Islet precursor cell (in vitro differentiated cells): ENCODE results near the gene HDAC5.
"Not testable (repeated sequence)": the region's sequence is repeated elsewhere in the genome, so short reads cannot be mapped to it uniquely, and the experiment has no call there.

ENCODE experiments used
- DNase-seq: peaks from one replicate; pipeline ENCODE4 v3.0.0-alpha.2; 2018

HDAC5 gene

DNA sequence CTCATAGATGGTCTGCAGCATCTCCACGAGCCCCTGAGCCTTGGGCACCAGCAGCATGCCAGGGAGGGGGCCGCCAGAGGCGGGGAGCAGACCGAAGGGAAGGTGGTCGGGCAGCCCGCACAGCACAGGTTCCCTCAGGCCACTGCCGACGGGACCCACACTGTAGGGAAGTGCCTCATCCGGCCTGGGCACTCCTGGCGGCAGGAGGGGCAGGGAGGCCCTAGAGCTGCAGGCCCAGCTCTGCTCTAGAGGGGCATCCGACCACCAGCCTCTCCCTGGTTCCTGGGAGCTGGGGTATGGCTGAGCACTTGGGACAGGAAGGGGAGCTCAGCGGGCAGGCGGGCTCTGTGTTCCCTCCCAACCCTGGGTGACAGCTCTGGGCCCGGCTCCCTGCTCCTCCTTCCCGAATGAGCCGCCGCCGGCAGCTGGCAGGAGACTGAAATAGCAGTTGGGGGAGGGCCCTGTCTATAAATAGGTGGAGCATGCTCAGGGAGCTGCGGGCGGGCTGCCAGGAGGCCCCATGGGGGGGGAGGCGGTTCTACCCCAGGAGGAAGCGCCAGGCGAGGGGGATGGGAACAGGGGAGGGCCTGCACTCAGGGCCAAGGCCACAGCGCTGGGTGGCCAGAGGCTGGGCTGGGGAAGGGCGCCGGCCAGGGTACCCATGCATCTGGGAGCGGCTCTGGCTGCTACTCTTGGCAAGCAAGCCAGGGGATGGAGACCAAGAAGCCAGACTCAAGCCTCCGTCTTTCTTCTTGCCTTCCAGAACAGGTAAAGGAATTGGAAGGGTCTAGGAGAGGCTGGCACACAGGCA is 12.4 kb downstream of the HDAC5 start:
- DNase-seq: peak; percentile 97

DNA sequence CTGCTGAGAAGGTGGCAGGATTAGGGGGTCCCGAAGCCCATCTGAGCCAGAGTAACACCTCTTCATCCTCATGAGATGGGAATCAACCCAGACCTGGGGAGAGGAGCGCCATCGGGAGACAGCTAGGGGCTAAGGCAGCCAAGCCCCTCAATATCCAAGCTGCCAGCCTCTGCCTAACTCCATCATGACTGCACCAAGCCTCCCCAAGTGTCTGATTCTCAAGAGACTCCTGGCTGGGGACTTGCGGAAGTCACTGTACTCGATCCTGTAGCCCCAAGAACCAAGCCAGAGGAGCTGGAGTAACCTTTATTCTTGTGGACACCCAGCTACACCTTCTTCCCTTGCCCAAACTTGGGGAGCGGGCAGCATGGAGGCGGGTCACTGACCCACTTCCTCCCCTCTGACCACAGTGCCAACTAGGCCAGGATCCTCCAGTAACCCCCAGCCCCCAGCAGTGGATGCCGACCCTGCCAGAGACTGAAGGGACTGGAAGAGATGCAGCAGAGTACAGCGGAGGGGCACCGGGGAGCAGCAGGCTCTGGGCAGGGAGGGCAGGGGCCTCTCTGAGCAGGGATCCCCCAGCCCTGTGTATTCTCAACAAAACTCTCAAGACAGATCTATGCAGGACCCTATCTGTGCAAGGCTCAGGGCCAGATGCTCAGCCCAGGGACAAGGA is 13.3 kb downstream of the HDAC5 start:
- no peak for DNase-seq

DNA sequence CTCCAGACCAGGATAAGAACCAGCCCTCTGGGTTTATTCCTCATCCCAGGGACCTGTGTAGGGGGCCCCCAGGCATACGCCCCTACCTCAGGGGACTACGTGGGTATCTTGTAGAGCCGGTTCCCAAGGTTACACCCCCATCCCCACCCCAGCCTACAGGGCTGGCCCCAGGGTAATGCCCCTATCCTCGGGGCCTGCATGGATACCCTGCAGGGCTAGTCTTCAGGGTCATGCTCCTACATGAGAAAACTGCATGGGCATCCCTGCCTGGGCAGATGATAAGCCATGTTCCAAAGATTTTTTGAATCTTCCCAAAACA is 14.2 kb downstream of the HDAC5 start:
- DNase-seq: no peak

DNA sequence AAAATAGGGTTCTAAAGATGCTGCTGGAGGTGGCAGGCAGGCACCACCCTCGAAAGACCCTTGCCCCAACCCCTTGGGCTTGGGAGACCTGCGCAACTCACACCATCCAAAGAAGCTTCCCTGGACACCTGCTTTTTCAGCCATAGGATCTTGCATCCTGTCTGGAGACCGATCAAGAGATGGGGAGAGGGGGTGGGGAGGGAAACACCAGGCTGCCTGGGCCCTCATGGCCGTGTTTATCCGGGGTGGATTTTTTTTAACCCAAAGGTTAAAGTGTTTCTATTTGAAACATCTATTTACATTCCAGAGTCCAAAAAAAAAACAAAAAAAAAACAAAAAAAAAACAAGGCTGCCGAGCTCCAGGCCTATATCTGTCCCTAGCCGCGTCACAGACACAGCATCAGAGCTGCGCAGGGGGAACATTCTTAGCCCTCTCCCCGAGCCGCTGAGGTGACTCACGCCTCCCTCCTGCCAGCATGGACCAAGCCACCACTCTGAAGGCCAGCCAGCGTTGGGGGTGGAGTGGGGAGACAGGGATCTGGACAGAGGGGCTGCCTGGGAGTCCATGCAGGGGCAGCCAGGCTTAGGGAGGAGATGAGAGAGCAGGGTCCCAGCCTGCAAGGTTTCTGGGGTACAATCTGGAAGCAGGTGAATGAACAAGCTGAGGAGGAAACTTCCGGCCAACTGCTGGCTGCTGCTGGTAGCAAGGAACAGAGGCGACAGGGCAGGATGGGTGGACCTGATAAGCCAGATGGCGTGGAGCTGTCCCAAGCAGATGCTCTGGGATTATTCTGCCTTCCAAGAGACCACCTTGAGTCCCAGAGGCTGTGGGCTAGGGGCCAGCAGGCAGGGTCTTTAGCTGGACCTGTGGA is 14.8 kb downstream of the HDAC5 start:
- DNase-seq: peak; percentile 93

DNA sequence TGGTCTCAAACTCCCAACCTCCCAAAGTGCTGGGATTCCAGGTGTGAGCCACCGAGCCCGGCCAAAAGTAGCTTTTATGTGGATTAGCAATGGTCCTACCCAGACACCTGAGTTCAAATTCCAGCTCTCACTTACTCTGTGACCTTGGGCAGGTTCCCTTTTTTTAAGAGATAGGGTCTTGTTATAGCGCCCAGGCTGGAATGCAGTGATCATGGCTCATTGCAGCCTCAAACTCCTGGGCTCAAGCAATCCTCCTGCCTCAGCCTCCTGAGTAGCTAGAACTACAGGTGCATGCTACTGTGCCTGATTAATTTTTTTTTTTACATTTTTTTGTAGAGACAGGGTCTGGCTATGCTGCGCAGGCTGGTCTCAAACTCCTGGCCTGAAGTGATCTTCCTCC is 16.6 kb downstream of the HDAC5 start:
- no peak for DNase-seq

DNA sequence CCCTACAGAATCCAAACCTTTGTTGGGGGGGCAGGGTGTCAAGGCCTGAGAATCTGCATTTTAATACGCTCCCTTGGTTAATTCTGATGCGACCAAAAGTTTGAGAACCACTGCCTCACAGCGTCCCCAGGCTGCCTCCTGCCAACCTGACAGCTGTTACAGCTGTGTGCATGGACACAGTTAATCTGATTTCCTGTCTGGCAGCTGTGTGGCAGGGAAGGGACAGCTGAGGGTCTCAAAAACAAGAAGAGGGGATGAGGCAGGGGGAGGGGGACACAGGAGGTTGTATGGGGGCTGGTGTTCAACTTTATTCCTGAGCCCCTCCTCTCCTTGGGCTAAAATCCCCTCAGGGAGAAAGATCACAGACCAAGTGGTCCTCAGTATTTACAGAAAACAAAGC is 17.5 kb downstream of the HDAC5 start:
- no peak for DNase-seq

DNA sequence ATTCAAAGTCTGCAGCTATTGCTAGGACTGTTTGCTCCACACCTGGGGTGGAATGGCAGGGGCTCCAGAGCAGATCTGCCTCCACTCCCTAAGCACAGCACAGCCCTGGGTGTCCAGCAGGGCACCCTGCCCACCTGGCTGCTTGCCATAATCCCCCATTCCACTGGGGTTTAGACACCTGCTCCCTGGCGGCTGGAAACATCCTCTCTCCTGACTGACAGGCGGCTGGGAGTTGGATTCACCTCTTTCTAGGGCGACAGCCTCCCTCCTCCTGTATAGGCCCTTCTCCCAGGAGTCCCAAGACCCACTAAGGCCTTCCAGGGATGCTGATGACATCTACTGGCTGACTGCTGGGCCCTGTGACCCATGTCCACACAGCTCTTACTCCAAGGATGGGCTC is 18.0 kb downstream of the HDAC5 start:
- DNase-seq: peak; percentile 63

DNA sequence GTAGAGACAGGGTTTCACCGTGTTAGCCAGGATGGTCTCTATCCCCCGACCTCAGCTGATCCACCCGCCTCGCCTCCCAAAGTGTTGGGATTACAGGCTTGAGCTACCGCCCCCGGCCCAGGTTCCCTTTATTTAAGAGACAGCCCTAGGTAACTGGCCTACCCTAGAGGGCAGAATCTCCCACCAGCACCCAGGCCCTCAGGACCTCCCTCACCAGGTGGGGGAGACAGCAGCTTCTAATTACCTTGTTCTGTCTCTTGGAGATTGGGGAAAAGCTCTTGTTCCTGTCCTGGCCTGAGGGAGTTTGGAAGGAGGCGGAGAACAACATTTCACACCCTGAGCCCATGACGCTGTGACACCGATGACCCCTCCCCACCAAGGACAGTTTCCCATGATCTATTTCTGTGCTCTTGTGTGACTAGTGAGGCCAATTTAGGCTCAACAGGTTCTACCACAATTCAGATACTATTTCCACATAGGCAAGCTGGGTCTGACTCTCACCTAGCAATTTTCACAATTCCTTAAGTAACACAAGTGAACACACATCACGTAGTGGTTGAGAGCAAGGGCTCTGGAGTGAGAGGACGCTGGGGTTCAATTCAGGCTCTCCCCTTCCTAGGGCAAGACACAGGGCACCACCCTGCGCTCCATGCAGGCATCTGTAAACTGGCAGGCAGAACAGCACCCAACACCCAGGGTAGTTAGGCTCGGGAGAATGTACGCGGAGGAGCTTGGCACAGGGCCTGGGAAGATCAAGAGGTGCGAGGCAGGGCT is 20.4 kb downstream of the HDAC5 start:
- DNase-seq: peak; percentile 94

DNA sequence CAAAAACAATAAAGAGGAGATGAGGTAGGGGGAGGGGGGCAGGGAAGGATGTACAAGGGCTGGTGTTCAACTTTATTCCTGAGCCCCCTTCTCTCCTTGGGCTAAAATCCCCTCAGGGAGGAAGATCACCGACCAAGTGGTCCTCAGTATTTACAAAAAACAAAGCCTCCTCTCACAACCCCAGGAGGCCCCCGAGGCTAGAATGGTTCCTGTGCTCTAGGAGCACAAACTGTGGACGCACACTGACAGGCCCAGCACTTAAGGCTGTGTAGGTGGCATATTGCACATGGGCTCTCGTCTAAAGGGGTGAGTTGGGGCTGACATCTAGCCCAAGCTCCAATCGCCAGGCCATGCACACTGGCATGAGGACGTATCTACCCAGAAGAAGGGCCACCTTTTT is 21.6 kb downstream of the HDAC5 start:
- DNase-seq: not testable (repeated sequence)

DNA sequence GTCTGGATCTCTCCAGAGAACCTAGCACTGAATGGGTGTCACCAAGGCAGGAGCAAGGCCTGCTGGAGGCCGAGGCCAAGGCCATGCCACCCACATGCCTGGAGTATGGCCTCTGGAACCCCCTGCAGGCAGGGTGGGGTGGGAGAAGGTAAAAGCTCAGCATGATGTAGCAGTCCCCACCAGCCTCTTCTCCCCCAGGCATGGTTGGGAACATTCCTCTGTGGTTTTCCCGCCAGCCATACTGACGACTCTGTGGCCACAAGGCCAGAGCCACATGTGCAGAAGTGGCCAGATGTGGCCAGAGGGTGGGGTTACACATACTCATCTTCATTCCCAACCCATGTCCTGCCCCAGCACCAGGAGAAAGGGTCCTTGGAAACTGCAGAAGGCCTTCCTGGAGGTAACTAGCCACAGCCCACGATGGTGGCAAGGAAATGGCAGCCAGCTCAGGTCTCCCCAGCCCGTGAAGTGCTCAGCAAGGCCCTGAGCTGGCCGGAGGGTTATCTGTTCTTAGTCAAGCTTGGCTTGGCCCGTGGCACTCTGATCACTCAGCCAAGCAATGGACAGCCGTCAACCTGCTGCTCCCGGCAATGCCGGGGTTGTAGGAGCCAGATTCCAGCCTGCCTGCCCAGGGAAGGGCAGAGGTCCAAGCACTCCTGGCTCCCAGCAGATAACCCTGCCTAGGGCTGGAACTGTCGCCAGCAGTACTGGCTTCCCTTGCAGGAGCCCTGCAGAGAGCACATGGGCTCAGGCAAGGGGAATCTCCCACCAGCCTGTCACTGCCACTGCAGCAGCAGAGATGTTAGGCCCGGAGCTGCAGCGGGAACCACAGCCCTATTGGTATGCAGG is 26.1 kb downstream of the HDAC5 start:
- DNase-seq: peak; percentile 95

DNA sequence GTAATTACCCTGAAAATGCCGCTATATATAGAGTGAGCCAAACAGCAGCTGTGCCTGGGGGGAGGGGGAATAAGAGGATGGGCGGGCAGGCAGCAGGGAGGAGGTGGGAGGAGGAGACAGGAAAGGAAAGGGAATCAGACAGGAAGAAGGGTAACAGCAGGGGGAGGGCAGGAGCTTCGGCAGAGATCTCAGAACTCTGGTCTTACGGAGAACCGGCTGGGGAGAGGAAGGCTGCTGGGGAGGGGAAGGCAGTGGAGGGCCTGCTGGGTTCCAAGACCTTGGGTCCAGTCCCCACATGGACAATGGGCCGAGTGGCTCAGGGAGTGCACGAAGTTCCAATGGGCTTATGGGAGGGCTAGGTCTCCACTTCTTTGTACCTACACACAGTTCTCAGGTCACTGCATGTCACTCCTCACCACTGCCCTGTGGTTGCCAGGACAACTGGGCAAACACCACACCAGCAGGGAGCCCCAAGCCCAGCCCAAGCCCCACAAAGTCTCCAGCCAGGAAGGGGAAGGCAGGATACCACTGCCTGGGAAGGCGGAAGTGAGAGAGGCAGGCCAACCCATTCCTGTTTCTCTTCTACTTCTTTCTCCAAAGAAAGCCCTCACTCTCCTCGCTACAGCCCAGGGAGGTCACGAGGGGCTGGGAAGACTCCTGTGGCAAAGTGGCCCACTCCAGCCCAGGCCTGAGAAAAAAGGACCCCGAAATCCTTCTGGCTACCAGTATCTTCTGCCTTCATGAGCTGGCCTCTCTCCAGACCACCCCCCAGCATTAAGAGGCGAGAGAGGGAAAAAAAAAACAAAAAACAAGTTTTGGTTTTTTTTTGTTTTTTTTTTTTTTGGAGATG is 27.6 kb downstream of the HDAC5 start:
- DNase-seq: peak; percentile 96

DNA sequence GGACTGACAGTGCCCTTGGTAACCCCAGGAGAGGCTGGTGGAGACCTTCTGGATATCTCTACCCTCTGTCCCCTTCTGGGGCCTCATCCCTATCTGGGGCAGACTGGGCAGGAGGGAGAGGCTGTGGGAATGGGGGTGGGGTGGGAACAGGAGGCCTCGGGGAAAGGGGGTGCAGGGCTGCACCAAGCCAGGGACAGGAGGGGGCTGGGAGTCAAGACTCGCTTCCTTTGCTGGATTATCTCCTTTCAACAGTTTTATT is 28.1 kb downstream of the HDAC5 start:
- DNase-seq: no peak

DNA sequence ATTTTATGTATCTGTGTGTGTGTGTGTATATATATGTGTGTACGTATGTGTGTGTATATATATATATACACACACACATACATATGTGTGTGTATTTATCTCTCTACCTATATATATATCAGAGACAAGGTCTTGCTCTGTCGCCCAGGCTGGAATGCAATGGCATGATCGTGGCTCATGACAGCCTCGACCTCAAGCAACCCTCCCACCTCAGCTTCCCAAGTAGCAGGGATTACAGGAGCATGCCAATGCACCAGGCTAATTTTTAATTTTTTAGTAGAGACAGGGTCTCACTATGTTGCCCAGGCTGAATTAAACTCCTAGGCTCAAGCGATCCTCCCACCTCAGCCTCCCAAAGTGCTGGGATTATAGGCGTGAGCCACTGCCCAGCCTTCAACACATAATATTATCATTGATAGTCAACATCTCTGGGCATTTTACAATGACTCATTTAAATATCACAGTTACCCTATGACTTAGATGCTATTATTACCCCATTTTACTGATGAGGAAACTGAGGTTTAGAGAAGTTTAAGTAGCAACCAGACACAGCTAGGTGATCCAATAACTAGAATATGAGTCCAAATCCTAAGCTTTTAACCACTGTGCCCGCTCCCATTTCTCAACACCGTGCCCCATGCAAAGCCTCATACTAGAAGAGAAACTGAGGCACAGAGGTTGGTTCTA is 28.6 kb downstream of the HDAC5 start:
- DNase-seq: no peak

DNA sequence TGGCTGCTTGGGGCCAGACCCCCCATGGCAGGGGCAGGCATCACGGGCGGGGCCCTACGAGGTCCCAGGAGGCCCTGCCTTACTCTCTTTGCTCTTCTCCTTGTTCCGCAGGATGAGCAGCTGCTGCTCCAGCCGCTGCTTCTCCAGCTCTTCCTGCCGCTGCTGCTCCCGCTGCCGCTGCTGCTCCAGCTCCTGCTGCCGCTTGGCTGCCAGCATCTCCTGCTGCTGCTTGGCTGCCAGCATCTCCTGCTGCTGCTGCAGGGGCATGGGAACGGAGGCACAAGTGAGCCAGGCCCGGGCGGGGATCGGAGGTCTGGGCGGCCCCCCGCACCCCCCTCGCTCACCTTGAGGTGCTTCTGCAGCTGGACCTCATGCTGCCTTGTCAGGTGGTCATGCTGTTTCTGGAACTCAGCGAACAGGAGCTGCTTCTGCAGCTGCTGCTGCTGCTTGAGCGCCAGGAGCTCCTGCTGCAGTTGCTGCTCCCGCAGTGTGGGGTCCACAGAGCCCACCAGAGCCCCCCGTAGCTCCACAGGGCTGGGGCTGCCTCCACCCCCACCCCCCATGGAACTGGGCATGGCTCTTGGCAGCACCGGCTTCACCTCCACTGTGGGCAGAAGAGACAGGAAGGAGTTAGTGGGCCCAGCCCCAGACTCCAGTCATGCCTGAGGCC is 30.1 kb downstream of the HDAC5 start:
- DNase-seq: no peak

DNA sequence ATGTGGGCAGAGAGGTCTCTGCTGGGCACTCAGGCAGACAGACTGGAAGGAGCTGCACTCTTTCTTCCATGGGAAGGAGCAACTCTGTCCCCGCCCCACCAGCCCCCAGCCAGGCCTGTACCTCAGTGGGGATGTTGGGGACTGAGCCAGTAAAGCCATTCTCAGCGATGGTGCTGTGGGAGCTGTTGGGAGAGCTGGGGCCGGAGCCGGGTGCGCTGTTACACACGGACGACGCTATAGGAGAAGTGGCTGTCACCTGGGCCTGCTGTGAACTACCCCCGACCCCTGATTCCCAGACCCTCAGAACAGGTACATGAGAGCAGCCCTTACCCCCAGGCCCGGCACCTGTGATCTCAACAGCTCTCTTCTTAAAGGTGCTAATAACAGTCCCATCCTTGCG is 31.4 kb downstream of the HDAC5 start:
- no peak for DNase-seq

DNA sequence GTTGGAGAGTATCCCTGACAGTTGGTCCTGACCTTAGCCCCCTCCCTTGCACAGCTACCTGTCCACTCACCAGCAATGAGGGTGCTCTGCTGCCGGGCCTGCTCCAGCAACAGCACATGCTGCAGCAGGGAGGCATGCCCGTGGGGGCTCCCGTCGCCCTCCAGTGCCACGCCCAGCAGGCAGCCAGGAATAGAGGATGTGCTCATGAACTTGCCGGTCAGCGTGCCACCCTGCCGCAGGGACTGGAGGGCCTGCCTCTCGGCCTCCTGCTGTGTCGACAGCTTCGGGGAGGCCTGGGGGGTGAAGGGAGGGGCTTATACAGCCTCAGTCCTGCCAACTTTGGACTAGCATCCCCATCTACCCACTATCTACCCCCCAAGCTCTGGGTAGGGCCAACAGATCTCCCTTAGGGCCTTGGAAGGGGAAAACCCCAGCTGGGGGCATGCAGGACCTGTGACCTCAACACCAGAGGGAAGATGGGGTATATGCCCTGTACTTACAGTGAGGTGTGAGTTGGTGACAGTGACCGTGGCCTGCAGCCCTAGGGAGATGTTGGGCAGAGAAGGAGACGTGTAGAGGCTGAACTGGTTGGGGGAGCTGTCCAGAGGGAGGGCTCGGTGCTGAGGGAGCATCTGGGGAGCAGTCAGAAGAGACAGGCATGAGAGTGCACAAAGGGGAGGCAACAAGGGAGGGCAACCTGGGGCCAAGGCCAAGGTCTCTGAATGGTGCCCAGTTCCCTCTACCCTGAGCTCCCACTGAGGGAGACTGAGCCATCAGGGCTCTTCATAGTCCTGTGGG is 32.0 kb downstream of the HDAC5 start:
- DNase-seq: no peak

DNA sequence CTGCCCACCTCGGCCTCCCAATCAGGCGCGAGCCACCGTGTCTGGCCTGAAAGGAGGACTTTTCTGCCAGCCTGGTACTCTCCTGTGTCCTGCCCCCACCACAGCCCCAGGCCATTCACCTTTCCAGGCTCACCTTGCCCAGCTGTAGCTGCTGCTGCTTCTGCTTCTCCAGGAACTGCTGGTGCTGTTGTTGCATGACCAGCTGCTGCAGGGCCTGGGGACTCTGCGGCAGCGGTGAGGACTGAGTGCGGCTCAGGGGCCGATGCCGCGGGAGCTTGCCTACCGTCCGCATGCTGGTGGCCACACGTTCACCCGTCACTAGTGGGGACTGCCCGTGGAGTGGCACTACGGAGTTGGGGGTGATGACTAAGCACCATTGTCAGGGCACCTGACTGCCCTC is 35.2 kb downstream of the HDAC5 start:
- DNase-seq: peak; percentile 68

DNA sequence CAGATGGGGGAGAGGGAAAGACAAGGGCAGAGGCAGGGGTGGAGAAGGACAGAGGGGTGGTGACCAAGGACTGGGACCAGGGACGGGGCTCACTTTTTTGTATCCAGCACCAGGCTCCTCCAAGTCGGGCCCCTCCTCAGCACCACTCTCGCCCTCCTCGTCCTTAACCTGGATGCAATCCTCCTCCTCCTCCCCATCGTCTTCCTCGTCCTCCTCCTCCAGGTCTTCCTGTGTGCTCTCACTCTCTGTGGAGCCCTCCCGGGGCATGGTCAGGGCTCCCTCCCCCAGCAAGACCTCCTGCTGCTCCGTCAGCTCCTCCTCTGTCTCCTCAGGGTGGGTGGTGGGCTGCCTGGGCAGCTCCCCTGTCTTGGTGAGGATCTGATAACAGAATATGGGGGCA is 36.1 kb downstream of the HDAC5 start:
- DNase-seq: no peak
